ENCODE measurements around the gene EFCC1. TPM values are rescaled to one million over a fixed set of nuclear protein-coding genes. Genes with fewer than 3 reads are reported as not detected.
A peak's percentile ranks its signal among the peaks of the same experiment; 100 is the strongest.
"Not testable (repeated sequence)": the region's sequence is repeated elsewhere in the genome, so short reads cannot be mapped to it uniquely, and the experiment has no call there.

EFCC1 gene
- total and polyA plus RNA-seq, 2 experiments from 2014 or later: 0.07 TPM; not detected in 1

- H3K9me3 ChIP-seq (ENCODE audit: low read depth): no peaks in the 10 kb centered on the region
- no peak for TF ChIP-seq CTCF (IDR thresholded peaks at IDR 0.05; ENCODE audit: low read depth, low read length)
- H3K4me3 ChIP-seq: no peak overlapping the region
- no peak for DNase-seq (ENCODE audit: low read depth in 1 of 2, low spot score in 1 of 2)
- no peak overlapping the region for H3K27ac ChIP-seq
- H3K27me3 ChIP-seq: no peaks in the 10 kb centered on the region
- H3K36me3 ChIP-seq: no peaks in the 10 kb centered on the region
- no peaks in the 10 kb centered on the region for H3K4me1 ChIP-seq (ENCODE audit: low read depth)
Observed at GRCh38 chr3:129063091-129063640, 62.1 kb downstream of the EFCC1 start.

- no peaks in the 10 kb centered on the region for H3K9me3 ChIP-seq (ENCODE audit: low read depth)
- no peaks in the 10 kb centered on the region for H3K4me1 ChIP-seq (ENCODE audit: low read depth)
- no peak for TF ChIP-seq CTCF (IDR thresholded peaks at IDR 0.05; ENCODE audit: low read depth, low read length)
- no peaks in the 10 kb centered on the region for H3K36me3 ChIP-seq
- DNase-seq (ENCODE audit: low read depth in 1 of 2, low spot score in 1 of 2): no peak
- H3K27me3 ChIP-seq: no peaks in the 10 kb centered on the region
- H3K4me3 ChIP-seq: no peak overlapping the region
- no peak overlapping the region for H3K27ac ChIP-seq
Observed at GRCh38 chr3:129063841-129064482, 62.9 kb downstream of the EFCC1 start.

- Histone ChIP-seq H3K4me3 (no peak overlapping the region), H3K27me3 (no peaks in the 10 kb centered on the region), H3K36me3 (no peaks in the 10 kb centered on the region), H3K4me1 (ENCODE audit: low read depth) (no peaks in the 10 kb centered on the region), H3K27ac (no peak overlapping the region), H3K9me3 (ENCODE audit: low read depth) (no peaks in the 10 kb centered on the region)
- DNase-seq (ENCODE audit: low read depth in 1 of 2, low spot score in 1 of 2): no peak
- TF ChIP-seq CTCF (IDR thresholded peaks at IDR 0.05; ENCODE audit: low read depth, low read length): no peak
Observed at GRCh38 chr3:129065016-129065719, 64.1 kb downstream of the EFCC1 start.

- Histone ChIP-seq H3K36me3 (no peaks in the 10 kb centered on the region), H3K27ac (no peak overlapping the region), H3K27me3 (no peaks in the 10 kb centered on the region), H3K9me3 (ENCODE audit: low read depth) (no peaks in the 10 kb centered on the region), H3K4me3 (no peak overlapping the region), H3K4me1 (ENCODE audit: low read depth) (no peaks in the 10 kb centered on the region)
- TF ChIP-seq CTCF (IDR thresholded peaks at IDR 0.05; ENCODE audit: low read depth, low read length): no peak
- no peak for DNase-seq (ENCODE audit: low read depth in 1 of 2, low spot score in 1 of 2)
Observed at GRCh38 chr3:129065720-129066073, 64.6 kb downstream of the EFCC1 start.

- not testable (repeated sequence) for H3K27ac ChIP-seq, H3K4me3 ChIP-seq
Observed at GRCh38 chr3:129067719-129068118, 66.6 kb downstream of the EFCC1 start.

GRCh38 chr3:129068291-129068886, 67.3 kb downstream of the EFCC1 start:
- Histone ChIP-seq H3K27me3 (no peaks in the 10 kb centered on the region), H3K36me3 (no peaks in the 10 kb centered on the region), H3K27ac (no peak overlapping the region), H3K4me3 (no peak overlapping the region), H3K9me3 (ENCODE audit: low read depth) (no peaks in the 10 kb centered on the region), H3K4me1 (ENCODE audit: low read depth) (no peaks in the 10 kb centered on the region)
- DNase-seq (ENCODE audit: low read depth in 1 of 2, low spot score in 1 of 2): peak in 1 of 2 donors; percentile 52
- no peak for TF ChIP-seq CTCF (IDR thresholded peaks at IDR 0.05; ENCODE audit: low read depth, low read length)

More at GRCh38 chr3:129067719-129068118, 66.6 kb downstream of the EFCC1 start:
- DNase-seq (ENCODE audit: low read depth in 1 of 2, low spot score in 1 of 2); H3K9me3 ChIP-seq (ENCODE audit: low read depth); H3K27me3 ChIP-seq; H3K4me1 ChIP-seq (ENCODE audit: low read depth); H3K36me3 ChIP-seq: not testable (repeated sequence)

GRCh38 chr3:129069313-129070085, 68.4 kb downstream of the EFCC1 start:
- DNase-seq (ENCODE audit: low read depth in 1 of 2, low spot score in 1 of 2); H3K27me3 ChIP-seq; H3K4me3 ChIP-seq; H3K36me3 ChIP-seq; H3K27ac ChIP-seq; H3K9me3 ChIP-seq (ENCODE audit: low read depth); H3K4me1 ChIP-seq (ENCODE audit: low read depth): not testable (repeated sequence)

All from cardiac muscle cell (in vitro differentiated cells and primary cell).